ENCODE data around the gene ADCY3. TPM values are rescaled to one million over a fixed set of nuclear protein-coding genes. Genes with fewer than 3 reads are reported as not detected.

Gene ADCY3
- total RNA-seq, 4 donors from 2014 or later = 32.5 to 54.5 (median 39.9) TPM

DNA sequence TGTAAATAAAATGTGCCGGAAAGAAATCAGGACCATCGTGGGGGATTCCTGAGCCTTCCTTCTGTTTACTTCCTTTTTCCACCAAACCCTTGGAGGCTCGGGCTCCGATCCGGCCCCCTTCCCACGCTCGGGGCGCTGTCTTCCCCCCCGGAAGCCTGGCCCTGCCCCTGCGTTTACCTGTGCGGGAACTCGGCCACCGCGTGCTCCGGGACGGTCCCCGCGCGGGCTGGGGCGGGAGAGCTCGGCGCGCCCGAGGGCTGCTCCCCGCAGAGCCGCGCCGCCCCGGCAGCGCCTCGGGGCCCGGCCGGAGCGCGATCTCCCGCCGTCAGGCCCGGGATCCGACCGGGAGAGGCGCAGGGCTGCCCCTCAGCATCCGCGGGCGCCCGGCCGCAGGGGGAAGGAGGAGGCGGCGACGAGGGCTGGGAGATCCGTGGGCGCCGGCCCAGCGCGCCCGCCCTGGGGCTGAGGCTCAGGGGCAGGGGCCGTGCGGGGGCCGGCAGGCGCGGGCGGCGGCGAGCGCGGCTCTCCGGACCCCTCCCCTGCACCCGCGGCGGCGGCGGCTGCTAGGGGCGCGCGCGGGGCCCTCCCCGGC is 435 bp downstream of the ADCY3 start:
- peaks cover 0 to 8% of the 10 kb centered on the region in 2 donors for H3K36me3 ChIP-seq
- H3K4me3 ChIP-seq = peak overlapping the region; percentile 39 to 79
- WGBS, 2 donors (ENCODE audit: low coverage in 1 of 2) = 0 to 21% methylated on average over 2 of the region's 76 CpGs
- H3K27me3 ChIP-seq = no peaks in the 10 kb centered on the region
- peaks cover 0 to 48% (median 3%) of the 10 kb centered on the region in 3 donors for H3K4me1 ChIP-seq
- TF ChIP-seq POLR2AphosphoS5 (IDR thresholded peaks at IDR 0.05) (no peak), POLR2A (IDR thresholded peaks at IDR 0.05) (no peak), EP300 (IDR thresholded peaks at IDR 0.05) (no peak)
- TF ChIP-seq, protein P1, sequence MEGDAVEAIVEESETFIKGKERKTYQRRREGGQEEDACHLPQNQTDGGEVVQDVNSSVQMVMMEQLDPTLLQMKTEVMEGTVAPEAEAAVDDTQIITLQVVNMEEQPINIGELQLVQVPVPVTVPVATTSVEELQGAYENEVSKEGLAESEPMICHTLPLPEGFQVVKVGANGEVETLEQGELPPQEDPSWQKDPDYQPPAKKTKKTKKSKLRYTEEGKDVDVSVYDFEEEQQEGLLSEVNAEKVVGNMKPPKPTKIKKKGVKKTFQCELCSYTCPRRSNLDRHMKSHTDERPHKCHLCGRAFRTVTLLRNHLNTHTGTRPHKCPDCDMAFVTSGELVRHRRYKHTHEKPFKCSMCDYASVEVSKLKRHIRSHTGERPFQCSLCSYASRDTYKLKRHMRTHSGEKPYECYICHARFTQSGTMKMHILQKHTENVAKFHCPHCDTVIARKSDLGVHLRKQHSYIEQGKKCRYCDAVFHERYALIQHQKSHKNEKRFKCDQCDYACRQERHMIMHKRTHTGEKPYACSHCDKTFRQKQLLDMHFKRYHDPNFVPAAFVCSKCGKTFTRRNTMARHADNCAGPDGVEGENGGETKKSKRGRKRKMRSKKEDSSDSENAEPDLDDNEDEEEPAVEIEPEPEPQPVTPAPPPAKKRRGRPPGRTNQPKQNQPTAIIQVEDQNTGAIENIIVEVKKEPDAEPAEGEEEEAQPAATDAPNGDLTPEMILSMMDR (IDR thresholded peaks at IDR 0.05) = no peak
- H3K9me3 ChIP-seq = no peaks in the 10 kb centered on the region
- H3K27ac ChIP-seq = peak overlapping the region in 3 of 4 donors; percentile 76 to 84 (median 76)
- ATAC-seq = peak; percentile 37

DNA sequence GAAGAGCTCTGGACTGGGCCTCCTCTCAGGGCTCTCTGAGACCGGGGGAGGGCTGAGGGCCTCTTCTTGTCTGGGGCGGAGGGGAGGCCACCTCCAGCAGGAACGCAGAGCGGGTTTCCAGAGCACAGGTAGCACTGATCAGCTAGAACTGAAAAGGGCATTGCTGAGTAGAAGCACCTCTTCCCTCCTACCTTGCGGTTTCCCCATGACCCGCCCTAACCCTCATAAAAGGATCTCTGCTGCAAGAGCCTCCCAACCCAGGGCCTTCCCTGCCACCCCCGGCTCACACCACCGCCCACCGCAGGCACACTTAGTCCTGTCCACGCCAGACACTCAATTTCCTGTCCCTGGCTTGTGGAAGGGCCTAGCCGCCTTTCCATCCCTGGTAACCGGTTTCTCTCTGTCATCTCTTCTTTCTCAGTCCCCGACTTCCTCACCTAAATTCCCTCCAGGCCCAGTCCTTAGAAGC is 966 bp downstream of the ADCY3 start:
- Histone ChIP-seq H3K36me3 (peaks cover 0 to 8% of the 10 kb centered on the region in 2 donors), H3K27me3 (no peaks in the 10 kb centered on the region), H3K4me3 (peak overlapping the region; percentile 39 to 79), H3K9me3 (no peaks in the 10 kb centered on the region), H3K4me1 (peaks cover 0 to 51% (median 3%) of the 10 kb centered on the region in 3 donors), H3K27ac (peak overlapping the region in 3 of 4 donors; percentile 76 to 84 (median 76))
- 30 to 34% methylated on average over 4 to 11 of the region's 13 CpGs for WGBS, 2 donors (ENCODE audit: low coverage in 1 of 2)
- TF ChIP-seq EP300 (IDR thresholded peaks at IDR 0.05) (no peak), POLR2AphosphoS5 (IDR thresholded peaks at IDR 0.05) (no peak), POLR2A (IDR thresholded peaks at IDR 0.05) (no peak)
- TF ChIP-seq, protein P1 (IDR thresholded peaks at IDR 0.05) = no peak
- ATAC-seq = no peak

GRCh38 chr2:24918326-24919036 is 1.6 kb downstream of the ADCY3 start:
- Histone ChIP-seq H3K4me3 (peak overlapping the region in 1 of 2 donors; percentile 79), H3K9me3 (no peaks in the 10 kb centered on the region), H3K36me3 (peaks cover 0 to 8% of the 10 kb centered on the region in 2 donors), H3K4me1 (peaks cover 0 to 55% (median 3%) of the 10 kb centered on the region in 3 donors), H3K27ac (peak overlapping the region in 3 of 4 donors; percentile 76 to 84 (median 76)), H3K27me3 (no peaks in the 10 kb centered on the region)
- WGBS, 2 donors (ENCODE audit: low coverage in 1 of 2) = 90% methylated on average over 2 to 4 of the region's 42 CpGs
- no peak for ATAC-seq
- TF ChIP-seq POLR2AphosphoS5 (IDR thresholded peaks at IDR 0.05) (no peak), EP300 (IDR thresholded peaks at IDR 0.05) (no peak), POLR2A (IDR thresholded peaks at IDR 0.05) (no peak)
- TF ChIP-seq, protein P1 (IDR thresholded peaks at IDR 0.05) = no peak

GRCh38 chr2:24917731-24918325 is 2.2 kb downstream of the ADCY3 start:
- peak overlapping the region in 1 of 2 donors; percentile 79 for H3K4me3 ChIP-seq
- WGBS, 2 donors (ENCODE audit: low coverage in 1 of 2) = 85 to 100% methylated on average over 1 to 5 of the region's 12 CpGs
- peak overlapping the region in 1 of 4 donors; percentile 76 for H3K27ac ChIP-seq
- peaks cover 0 to 8% of the 10 kb centered on the region in 2 donors for H3K36me3 ChIP-seq
- peaks cover 0 to 55% (median 3%) of the 10 kb centered on the region in 3 donors for H3K4me1 ChIP-seq
- H3K9me3 ChIP-seq = no peaks in the 10 kb centered on the region
- H3K27me3 ChIP-seq = no peaks in the 10 kb centered on the region
- TF ChIP-seq, protein P1 (IDR thresholded peaks at IDR 0.05) = no peak
- no peak for TF ChIP-seq EP300 (IDR thresholded peaks at IDR 0.05)
- ATAC-seq = no peak
